Thymus (tissue), 11 donors: Measurements from ENCODE around the gene NOSIP. TPM values are rescaled to one million over a fixed set of nuclear protein-coding genes. Genes with fewer than 3 reads are reported as not detected.

Experiments used
- DNase-seq, 9 donors: peaks; one replicate each; pipeline ENCODE4 v3.0.0-alpha.2; 2013; ENCODE audit warnings: low spot score in 9 of 9, low read depth in 6 of 9, missing footprints in 1 of 9
- H3K27ac ChIP-seq, 2 donors: one replicate each; pipeline ENCODE4 v1.5.1; 2013; ENCODE audit warnings: control low read depth in 1 of 2, low read depth in 1 of 2, low read length in 1 of 2, mild to moderate bottlenecking in 1 of 2, moderate library complexity in 1 of 2
- H3K27me3 ChIP-seq, 2 donors: one replicate each; pipeline ENCODE4 v1.5.1; 2013; ENCODE audit warnings: low read length in 1 of 2; ENCODE audit not compliant: control insufficient read depth in 2 of 2, insufficient read depth in 1 of 2
- H3K36me3 ChIP-seq, 2 donors: one replicate each; pipeline ENCODE4 v1.5.1; 2013; ENCODE audit warnings: low read length in 1 of 2, mild to moderate bottlenecking in 1 of 2, moderate library complexity in 1 of 2; ENCODE audit not compliant: control insufficient read depth in 2 of 2, insufficient read depth in 2 of 2
- H3K4me1 ChIP-seq, 2 donors: one replicate each; pipeline ENCODE4 v1.5.1; 2013; ENCODE audit warnings: low read length in 2 of 2; ENCODE audit not compliant: control insufficient read depth in 2 of 2, insufficient read depth in 2 of 2
- H3K4me3 ChIP-seq, 2 donors: one replicate each; pipeline ENCODE4 v1.5.1; 2013; ENCODE audit warnings: low read length in 2 of 2, control low read depth in 1 of 2, mild to moderate bottlenecking in 1 of 2
- H3K9me3 ChIP-seq, 2 donors: one replicate each; pipeline ENCODE4 v1.5.1; 2013; ENCODE audit warnings: low read length in 1 of 2, mild to moderate bottlenecking in 1 of 2; ENCODE audit not compliant: control insufficient read depth in 2 of 2, insufficient read depth in 1 of 2
- WGBS: extraction: QIAGEN DNeasy Blood & Tissue Kit; methylation state at CpG from one replicate; pipeline ENCODE4 v1.1.7; 2013; 5-methylcytosine and 5-hydroxymethylcytosine counted together
- polyA plus RNA-seq: library from polyadenylated mRNA; stranded (reverse); fragments of 200-250 nt; gene quantifications from one replicate; pipeline ENCODE4 v1.2.3, GENCODE V29; 2013
- total RNA-seq: library from RNA; stranded (reverse); fragments of 120-200 nt; gene quantifications from one replicate; pipeline ENCODE4 v1.2.4, GENCODE V29; 2013
- donor health status: healthy.

Gene NOSIP
- total and polyA plus RNA-seq, 2 donors, result 137 to 156 TPM

- Histone ChIP-seq H3K36me3 (peaks cover 57 to 59% of the 10 kb centered on the region in 2 donors), H3K27ac (no peak overlapping the region), H3K27me3 (no peaks in the 10 kb centered on the region), H3K4me3 (no peak overlapping the region), H3K4me1 (peaks cover 16 to 85% of the 10 kb centered on the region in 2 donors), H3K9me3 (peaks cover 2 to 9% of the 10 kb centered on the region in 2 donors)
- DNase-seq, result no peak
- 96% methylated on average over 66 of the region's 66 CpGs for WGBS
These were observed 23.7 kb downstream of the NOSIP start for GRCh38 chr19:49556412-49557398.

DNA sequence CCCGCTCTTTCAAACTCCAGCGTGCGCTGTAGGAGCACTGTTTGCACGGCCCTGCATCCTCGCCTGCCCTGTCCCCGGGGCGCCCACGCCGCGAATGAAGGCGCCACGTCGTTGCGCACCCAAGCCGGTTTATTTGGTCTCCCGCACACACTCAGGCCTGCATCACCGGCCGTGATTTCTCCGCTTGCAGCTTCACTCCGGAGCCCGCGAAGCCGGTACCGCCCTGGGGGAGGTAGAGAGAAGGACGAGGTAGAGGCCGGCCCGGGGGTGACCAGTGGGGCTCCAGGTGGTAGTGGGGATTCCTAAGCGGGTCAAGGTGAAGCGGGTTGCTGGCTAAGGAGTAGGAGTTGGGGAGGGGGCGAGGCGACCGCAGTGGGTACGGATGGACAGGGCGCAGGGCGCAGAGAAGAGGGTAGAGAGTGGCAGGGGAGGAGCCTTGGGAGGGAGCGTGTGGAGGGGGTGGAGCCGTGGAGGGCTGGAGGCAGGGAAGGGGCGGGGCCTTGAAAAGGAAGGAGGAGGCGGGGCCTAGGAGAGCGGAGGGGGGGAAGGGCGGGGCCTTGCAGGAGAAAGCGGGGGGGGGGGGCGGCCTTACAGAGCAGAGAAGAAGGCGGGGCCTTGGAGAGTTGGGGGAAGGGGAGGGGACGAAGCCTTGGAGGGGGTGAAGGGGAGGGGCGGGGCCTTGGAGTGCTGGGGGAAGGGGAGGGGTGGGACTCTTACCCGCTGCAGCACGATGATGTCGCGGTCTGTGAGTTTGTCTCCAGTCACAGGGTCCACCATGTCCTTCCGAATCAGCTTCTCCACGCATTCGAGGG is 24.6 kb downstream of the NOSIP start:
- peak overlapping the region in 1 of 2 donors; percentile 55 for H3K27ac ChIP-seq
- H3K4me1 ChIP-seq, result peaks cover 13 to 79% of the 10 kb centered on the region in 2 donors
- no peak overlapping the region for H3K4me3 ChIP-seq
- no peaks in the 10 kb centered on the region for H3K27me3 ChIP-seq
- H3K36me3 ChIP-seq, result peaks cover 57 to 59% of the 10 kb centered on the region in 2 donors
- WGBS, result 96% methylated on average over 52 of the region's 53 CpGs
- DNase-seq, result peak in 2 of 9 donors; percentile 47 to 58
- H3K9me3 ChIP-seq, result peaks cover 2 to 9% of the 10 kb centered on the region in 2 donors

- peaks cover 2 to 9% of the 10 kb centered on the region in 2 donors for H3K9me3 ChIP-seq
- peak in 2 of 9 donors; percentile 49 to 66 for DNase-seq
- H3K4me1 ChIP-seq, result peaks cover 7 to 68% of the 10 kb centered on the region in 2 donors
- 47% methylated on average over 17 of the region's 17 CpGs for WGBS
- no peak overlapping the region for H3K4me3 ChIP-seq
- H3K27ac ChIP-seq, result peak overlapping the region; percentile 77 to 81
- H3K27me3 ChIP-seq, result no peaks in the 10 kb centered on the region
- H3K36me3 ChIP-seq, result peaks cover 51 to 54% of the 10 kb centered on the region in 2 donors
These were observed 25.6 kb downstream of the NOSIP start for GRCh38 chr19:49554701-49555181.

- WGBS, result 89% methylated on average over 10 of the region's 10 CpGs
- peaks cover 2 to 9% of the 10 kb centered on the region in 2 donors for H3K9me3 ChIP-seq
- DNase-seq, result peak in 1 of 9 donors; percentile 43
- peaks cover 40 to 43% of the 10 kb centered on the region in 2 donors for H3K36me3 ChIP-seq
- H3K27me3 ChIP-seq, result no peaks in the 10 kb centered on the region
- no peak overlapping the region for H3K4me3 ChIP-seq
- peak overlapping the region; percentile 33 to 56 for H3K27ac ChIP-seq
- peaks cover 9 to 68% of the 10 kb centered on the region in 2 donors for H3K4me1 ChIP-seq
These were observed 26.7 kb downstream of the NOSIP start for GRCh38 chr19:49553451-49554271.

GRCh38 chr19:49552749-49553148 is 27.6 kb downstream of the NOSIP start:
- no peaks in the 10 kb centered on the region for H3K27me3 ChIP-seq
- peak in 2 of 9 donors; percentile 55 to 72 for DNase-seq
- peaks cover 9 to 69% of the 10 kb centered on the region in 2 donors for H3K4me1 ChIP-seq
- peaks cover 2 to 9% of the 10 kb centered on the region in 2 donors for H3K9me3 ChIP-seq
- no peak overlapping the region for H3K4me3 ChIP-seq
- 83% methylated on average over 11 of the region's 11 CpGs for WGBS
- H3K27ac ChIP-seq, result peak overlapping the region; percentile 84 to 86
- peaks cover 33 to 34% of the 10 kb centered on the region in 2 donors for H3K36me3 ChIP-seq

DNA sequence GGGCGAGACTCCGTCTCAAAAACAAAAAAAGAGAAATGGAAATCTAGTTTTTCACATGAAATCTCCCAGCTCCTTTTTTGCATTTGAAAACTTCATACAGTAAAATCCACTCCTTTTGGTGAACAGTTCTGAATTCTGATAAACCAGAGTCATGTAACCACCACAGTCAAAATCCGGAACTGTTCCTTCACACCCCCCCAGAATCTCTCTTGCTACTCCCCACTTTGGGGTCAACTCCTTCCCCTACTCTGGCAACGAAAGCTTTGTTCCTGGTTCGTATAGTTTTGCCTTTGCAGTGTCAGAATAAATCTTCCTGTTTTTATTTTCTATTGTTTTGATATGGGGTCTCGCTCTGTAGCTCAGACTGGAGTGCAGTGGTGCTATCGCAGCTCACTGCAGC is 28.8 kb downstream of the NOSIP start:
- peak overlapping the region; percentile 32 to 52 for H3K27ac ChIP-seq
- H3K27me3 ChIP-seq, result no peaks in the 10 kb centered on the region
- peaks cover 13 to 70% of the 10 kb centered on the region in 2 donors for H3K4me1 ChIP-seq
- H3K36me3 ChIP-seq, result peaks cover 21 to 22% of the 10 kb centered on the region in 2 donors
- DNase-seq, result no peak
- WGBS, result 92% methylated on average over 7 of the region's 7 CpGs
- H3K9me3 ChIP-seq, result peaks cover 2 to 7% of the 10 kb centered on the region in 2 donors
- no peak overlapping the region for H3K4me3 ChIP-seq

DNA sequence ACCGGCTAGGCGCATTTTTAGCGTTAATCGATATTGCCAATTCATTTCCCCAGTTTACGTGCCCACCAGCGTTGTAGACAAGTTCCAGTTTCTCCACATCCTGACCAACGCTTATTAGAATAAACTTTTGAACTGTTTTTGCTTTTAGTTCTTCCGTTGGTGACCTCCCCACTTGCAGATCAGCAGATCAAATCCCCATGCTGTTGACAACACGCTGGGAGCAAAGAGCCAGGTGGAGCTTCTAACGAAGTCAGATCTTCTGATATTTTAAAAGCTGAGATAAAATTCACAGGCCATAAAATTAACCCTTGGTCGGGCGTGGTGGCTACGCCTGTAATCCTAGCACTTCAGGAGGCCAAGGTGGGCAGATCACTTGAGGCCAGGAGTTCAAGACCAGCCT is 31.3 kb downstream of the NOSIP start:
- no peaks in the 10 kb centered on the region for H3K9me3 ChIP-seq
- H3K4me3 ChIP-seq, result no peak overlapping the region
- peak in 1 of 9 donors; percentile 61 for DNase-seq
- H3K27me3 ChIP-seq, result no peaks in the 10 kb centered on the region
- peak overlapping the region; percentile 5 to 85 for H3K27ac ChIP-seq
- 35% methylated on average over 13 of the region's 13 CpGs for WGBS
- peaks cover 2 to 6% of the 10 kb centered on the region in 2 donors for H3K36me3 ChIP-seq
- peaks cover 9 to 53% of the 10 kb centered on the region in 2 donors for H3K4me1 ChIP-seq
